Tibial nerve (tissue), 4 donors: ENCODE results near the gene TBXAS1. TPM values are rescaled to one million over a fixed set of nuclear protein-coding genes. Genes with fewer than 3 reads are reported as not detected.

Source experiments
- DNase-seq, 2 donors: peaks; one replicate each; pipeline ENCODE4 v3.0.0-alpha.2; 2019; ENCODE audit warnings: low spot score in 2 of 2
- H3K27ac ChIP-seq, 4 donors: fragments of 200-600 bp; sonication (generic) in 3 of 4; one replicate each; pipeline ENCODE4 v1.5.1; 2017 to 2019; ENCODE audit warnings: mild to moderate bottlenecking in 1 of 4
- H3K27me3 ChIP-seq, 2 donors: fragments of 200-600 bp; sonication (generic) in 1 of 2; one replicate each; pipeline versions ENCODE4 v1.5.1 to v1.6.0; 2017 to 2019
- H3K36me3 ChIP-seq, 3 donors: fragments of 200-600 bp; sonication (generic); one replicate each; pipeline ENCODE4 v1.5.1; 2018 to 2019
- H3K4me1 ChIP-seq, 4 donors: fragments of 200-600 bp; sonication (generic) in 3 of 4; one replicate each; pipeline ENCODE4 v1.5.1; 2017 to 2019
- H3K4me3 ChIP-seq, 4 donors: fragments of 200-600 bp; sonication (generic) in 3 of 4; one replicate each; pipeline ENCODE4 v1.5.1; 2017 to 2019; ENCODE audit warnings: mild to moderate bottlenecking in 1 of 4, moderate library complexity in 1 of 4
- H3K9me3 ChIP-seq, 4 donors: fragments of 200-600 bp; sonication (generic) in 3 of 4; one replicate each; pipeline ENCODE4 v1.5.1; 2017 to 2019
- CTCF ChIP-seq, 5 experiments: fragments of 200-600 bp in 3 of 5; fragments of 450-650 bp in 2 of 5; sonication (generic) in 3 of 5; IDR thresholded peaks; one replicate each; pipeline ENCODE4 v1.5.1; 2016 to 2019; ENCODE audit warnings: antibody characterized with exemption in 5 of 5, mild to moderate bottlenecking in 3 of 5, moderate library complexity in 2 of 5
- EP300 ChIP-seq, 2 donors: sonication (generic); formaldehyde crosslinking; IDR thresholded peaks; one replicate each; pipeline ENCODE4 v1.6.1; 2017; ENCODE audit warnings: antibody characterized with exemption in 2 of 2, mild to moderate bottlenecking in 1 of 2
- POLR2A ChIP-seq, 2 donors: fragments of 450-650 bp; IDR thresholded peaks; one replicate each; pipeline ENCODE4 v1.6.1; 2017; ENCODE audit warnings: antibody characterized with exemption in 2 of 2, mild to moderate bottlenecking in 2 of 2, moderate library complexity in 2 of 2
- WGBS, 2 donors: methylation state at CpG; one replicate each; pipeline ENCODE4 v1.1.5; 2018; 5-methylcytosine and 5-hydroxymethylcytosine counted together
- total RNA-seq, 4 donors: library from RNA; depleted of rRNA; stranded (reverse); fragments of >200 nt; gene quantifications; one replicate each; pipeline ENCODE4 v1.1.0, GENCODE V29; 2016

TBXAS1 gene
- total RNA-seq, 4 donors from 2014 or later, result 19.0 to 80.4 (median 30.5) TPM

- DNase-seq, result no peak
- H3K36me3 ChIP-seq, result no peaks in the 10 kb centered on the region
- H3K4me3 ChIP-seq, result no peak overlapping the region
- no peaks in the 10 kb centered on the region for H3K9me3 ChIP-seq
- peaks cover 0 to 4% (median 0%) of the 10 kb centered on the region in 4 donors for H3K4me1 ChIP-seq
- WGBS, 2 donors, result 64% methylated on average over 6 of the region's 6 CpGs
- H3K27me3 ChIP-seq, result no peaks in the 10 kb centered on the region
- H3K27ac ChIP-seq, result no peak overlapping the region
- no peak for TF ChIP-seq CTCF (IDR thresholded peaks at IDR 0.05)
- TF ChIP-seq EP300 (IDR thresholded peaks at IDR 0.05), result no peak
- no peak for TF ChIP-seq POLR2A (IDR thresholded peaks at IDR 0.05)
These were observed 170.5 kb downstream of the TBXAS1 start for GRCh38 chr7:139999516-139999915.

- WGBS, 2 donors, result 72 to 84% methylated on average over 6 of the region's 6 CpGs
These were observed 171.7 kb downstream of the TBXAS1 start for GRCh38 chr7:140000666-140001268.

GRCh38 chr7:140003913-140004382 is 174.9 kb downstream of the TBXAS1 start:
- Histone ChIP-seq H3K4me3 (no peak overlapping the region), H3K4me1 (no peaks in the 10 kb centered on the region), H3K36me3 (no peaks in the 10 kb centered on the region), H3K27me3 (no peaks in the 10 kb centered on the region), H3K27ac (no peak overlapping the region), H3K9me3 (no peaks in the 10 kb centered on the region)
- TF ChIP-seq EP300 (IDR thresholded peaks at IDR 0.05) (no peak), CTCF (IDR thresholded peaks at IDR 0.05) (peak in 3 of 5 experiments; percentile 31 to 45 (median 40))
- peak in 1 of 2 donors; percentile 52 for DNase-seq
- 55 to 62% methylated on average over 9 of the region's 9 CpGs for WGBS, 2 donors

More at GRCh38 chr7:140000666-140001268, 171.7 kb downstream of the TBXAS1 start:
- Histone ChIP-seq H3K4me3 (no peak overlapping the region), H3K9me3 (no peaks in the 10 kb centered on the region), H3K4me1 (no peaks in the 10 kb centered on the region), H3K36me3 (no peaks in the 10 kb centered on the region), H3K27me3 (no peaks in the 10 kb centered on the region), H3K27ac (no peak overlapping the region)
- TF ChIP-seq EP300 (IDR thresholded peaks at IDR 0.05) (no peak), POLR2A (IDR thresholded peaks at IDR 0.05) (no peak), CTCF (IDR thresholded peaks at IDR 0.05) (no peak)
- DNase-seq, result no peak

GRCh38 chr7:140004672-140005071 is 175.6 kb downstream of the TBXAS1 start:
- Histone ChIP-seq H3K27me3 (no peaks in the 10 kb centered on the region), H3K36me3 (no peaks in the 10 kb centered on the region), H3K9me3 (no peaks in the 10 kb centered on the region), H3K27ac (no peak overlapping the region), H3K4me3 (no peak overlapping the region), H3K4me1 (no peaks in the 10 kb centered on the region)
- 88 to 96% methylated on average over 6 of the region's 6 CpGs for WGBS, 2 donors
- no peak for TF ChIP-seq CTCF (IDR thresholded peaks at IDR 0.05)
- TF ChIP-seq EP300 (IDR thresholded peaks at IDR 0.05), result no peak
- no peak for TF ChIP-seq POLR2A (IDR thresholded peaks at IDR 0.05)
- no peak for DNase-seq

GRCh38 chr7:140005341-140005740 is 176.3 kb downstream of the TBXAS1 start:
- Histone ChIP-seq H3K4me3 (no peak overlapping the region), H3K4me1 (no peaks in the 10 kb centered on the region), H3K27me3 (no peaks in the 10 kb centered on the region), H3K36me3 (no peaks in the 10 kb centered on the region), H3K9me3 (no peaks in the 10 kb centered on the region), H3K27ac (no peak overlapping the region)
- DNase-seq, result no peak
- WGBS, 2 donors, result 83 to 88% methylated on average over 7 of the region's 7 CpGs
- TF ChIP-seq POLR2A (IDR thresholded peaks at IDR 0.05), result no peak
- TF ChIP-seq CTCF (IDR thresholded peaks at IDR 0.05), result no peak
- TF ChIP-seq EP300 (IDR thresholded peaks at IDR 0.05), result no peak
